GM18861 (cell line): ENCODE measurements around the gene ZFP69.
A peak's percentile ranks its signal among the peaks of the same experiment; 100 is the strongest.
"Not testable (repeated sequence)": the region's sequence is repeated elsewhere in the genome, so short reads cannot be mapped to it uniquely, and the experiment has no call there.

Experiments
- ATAC-seq: cut with Tn5 transposase; IDR thresholded peaks from one replicate; pipeline ENCODE4 v1.9.1; 2021; ENCODE audit not compliant: unreplicated experiment

The ZFP69 gene

GRCh38 chr1:40476924-40477677 lies at the start of gene ZFP69:
TSS of gene ZFP69 (plus strand) at chr1:40477290. CDS start at chr1:40479362, 2,072 bp downstream.
- no peak for ATAC-seq

GRCh38 chr1:40431385-40431784 lies 45.7 kb upstream of the ZFP69 start:
- no peak for ATAC-seq

GRCh38 chr1:40432644-40433390 lies 44.3 kb upstream of the ZFP69 start:
- ATAC-seq, result no peak

- no peak for ATAC-seq
These were observed 41.6 kb upstream of the ZFP69 start for GRCh38 chr1:40435471-40435870.

- no peak for ATAC-seq
These were observed 41.2 kb upstream of the ZFP69 start for GRCh38 chr1:40435876-40436275.

GRCh38 chr1:40438391-40439015 lies 38.6 kb upstream of the ZFP69 start:
- no peak for ATAC-seq

- no peak for ATAC-seq
These were observed 37.8 kb upstream of the ZFP69 start for GRCh38 chr1:40439247-40439646.

- peak; percentile 71 for ATAC-seq
These were observed 27.2 kb upstream of the ZFP69 start, which contains the start of gene ZFP69B for GRCh38 chr1:40449684-40450494. TSS of gene ZFP69B (plus strand) at chr1:40450476. CDS start at chr1:40450962, 486 bp downstream.

GRCh38 chr1:40450495-40451237 lies 26.4 kb upstream of the ZFP69 start:
- peak; percentile 39 for ATAC-seq

GRCh38 chr1:40451238-40451585 lies 25.9 kb upstream of the ZFP69 start:
- no peak for ATAC-seq

- ATAC-seq, result no peak
These were observed 22.2 kb upstream of the ZFP69 start for GRCh38 chr1:40454873-40455272.

- no peak for ATAC-seq
These were observed 14.0 kb upstream of the ZFP69 start for GRCh38 chr1:40462956-40463590.

GRCh38 chr1:40469327-40469726 lies 7.8 kb upstream of the ZFP69 start:
- no peak for ATAC-seq

- no peak for ATAC-seq
These were observed 1.8 kb upstream of the ZFP69 start for GRCh38 chr1:40475268-40475667.

GRCh38 chr1:40477678-40478053 lies 576 bp downstream of the ZFP69 start:
- no peak for ATAC-seq

- no peak for ATAC-seq
These were observed 1.2 kb downstream of the ZFP69 start for GRCh38 chr1:40478276-40478675.

- no peak for ATAC-seq
These were observed 2.1 kb downstream of the ZFP69 start for GRCh38 chr1:40479156-40479555.

- ATAC-seq, result no peak
These were observed 18.3 kb downstream of the ZFP69 start for GRCh38 chr1:40495315-40495903.

- ATAC-seq, result not testable (repeated sequence)
These were observed 25.6 kb downstream of the ZFP69 start for GRCh38 chr1:40502651-40503050.

- no peak for ATAC-seq
These were observed 30.9 kb downstream of the ZFP69 start for GRCh38 chr1:40507973-40508372.
